HG03571 (cell line): ENCODE measurements around the gene GALNT17.

Experiments used
- ATAC-seq: cut with Tn5 transposase; IDR thresholded peaks from one replicate; pipeline ENCODE4 v1.9.1; 2021; ENCODE audit not compliant: unreplicated experiment

Gene GALNT17

GRCh38 chr7:71488308-71488707 lies 356.4 kb downstream of the GALNT17 start:
- ATAC-seq: no peak

- ATAC-seq: no peak
Measured at GRCh38 chr7:71491336-71491735, 359.4 kb downstream of the GALNT17 start.

GRCh38 chr7:71495828-71496227 lies 363.9 kb downstream of the GALNT17 start:
- no peak for ATAC-seq

- ATAC-seq: no peak
Measured at GRCh38 chr7:71497256-71497946, 365.5 kb downstream of the GALNT17 start.

- ATAC-seq: no peak
Measured at GRCh38 chr7:71498381-71498780, 366.4 kb downstream of the GALNT17 start.

GRCh38 chr7:71504697-71505441 lies 372.9 kb downstream of the GALNT17 start:
- ATAC-seq: no peak

- ATAC-seq: no peak
Measured at GRCh38 chr7:71506822-71507221, 374.9 kb downstream of the GALNT17 start.

- ATAC-seq: no peak
Measured at GRCh38 chr7:71507680-71508602, 376.0 kb downstream of the GALNT17 start.

- no peak for ATAC-seq
Measured at GRCh38 chr7:71509381-71509780, 377.4 kb downstream of the GALNT17 start.

GRCh38 chr7:71511361-71511807 lies 379.4 kb downstream of the GALNT17 start:
- no peak for ATAC-seq

- no peak for ATAC-seq
Measured at GRCh38 chr7:71517940-71518699, 386.2 kb downstream of the GALNT17 start.

GRCh38 chr7:71518880-71519279 lies 386.9 kb downstream of the GALNT17 start:
- ATAC-seq: no peak

- no peak for ATAC-seq
Measured at GRCh38 chr7:71521506-71521905, 389.6 kb downstream of the GALNT17 start.

- ATAC-seq: no peak
Measured at GRCh38 chr7:71526106-71526505, 394.2 kb downstream of the GALNT17 start.

- ATAC-seq: no peak
Measured at GRCh38 chr7:71527213-71527612, 395.3 kb downstream of the GALNT17 start.

- no peak for ATAC-seq
Measured at GRCh38 chr7:71535616-71536015, 403.7 kb downstream of the GALNT17 start.

- ATAC-seq: no peak
Measured at GRCh38 chr7:71538210-71538609, 406.3 kb downstream of the GALNT17 start.

- ATAC-seq: no peak
Measured at GRCh38 chr7:71539615-71540014, 407.7 kb downstream of the GALNT17 start.

- no peak for ATAC-seq
Measured at GRCh38 chr7:71541707-71542353, 409.9 kb downstream of the GALNT17 start.

GRCh38 chr7:71543396-71543795 lies 411.5 kb downstream of the GALNT17 start:
- no peak for ATAC-seq
